ENCODE data around the gene FOXP3.

DNA sequence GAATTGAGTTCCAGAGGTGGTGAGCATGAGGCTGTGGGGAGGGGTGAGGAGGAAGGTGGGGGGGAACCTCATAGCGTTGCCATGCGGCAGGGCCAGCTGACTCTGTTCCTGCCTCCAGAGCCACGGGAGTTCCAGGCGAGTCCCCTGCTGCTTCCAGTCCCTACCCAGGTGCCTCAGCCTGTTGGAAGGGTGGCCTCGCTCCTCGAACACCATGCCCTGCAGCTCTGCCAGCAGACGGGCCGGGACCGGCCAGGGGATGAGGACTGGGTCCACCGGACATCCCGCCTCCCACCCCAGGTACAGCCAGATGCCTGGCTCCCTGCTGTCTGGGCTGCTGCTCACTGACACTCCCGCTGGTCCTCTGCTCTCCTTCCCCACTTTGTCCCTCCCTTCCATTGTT is 21.3 kb downstream of the FOXP3 start:
- no peak for TF ChIP-seq CTCF (IDR thresholded peaks at IDR 0.05)
- TF ChIP-seq POLR2A (IDR thresholded peaks at IDR 0.05) = no peak

Measured in Peyer's patch (tissue), 4 donors.